PFSK-1 (cell line): ENCODE results near the gene EIF1.

Experiments used
- POLR2AphosphoS5 ChIP-seq: IDR thresholded peaks from 2 replicates; pipeline ENCODE4 v1.6.1; 2012; ENCODE audit warnings: low read depth, mild to moderate bottlenecking, control low read depth, low read length, moderate library complexity
- TF ChIP-seq, protein P1 (sequence below), 2 experiments: IDR thresholded peaks; 2 replicates each; pipeline versions ENCODE4 v1.6.1 to v1.8.0; 2011 to 2012; ENCODE audit warnings: low read depth in 2 of 2, low read length in 2 of 2, control low read depth in 1 of 2, inconsistent platforms in 1 of 2, mild to moderate bottlenecking in 1 of 2, moderate library complexity in 1 of 2; ENCODE audit not compliant: insufficient read depth in 1 of 2

GRCh38 chr17:41664587-41665565 is 23.8 kb upstream of the EIF1 start:
- TF ChIP-seq POLR2AphosphoS5 = no peak
- TF ChIP-seq, protein P1, sequence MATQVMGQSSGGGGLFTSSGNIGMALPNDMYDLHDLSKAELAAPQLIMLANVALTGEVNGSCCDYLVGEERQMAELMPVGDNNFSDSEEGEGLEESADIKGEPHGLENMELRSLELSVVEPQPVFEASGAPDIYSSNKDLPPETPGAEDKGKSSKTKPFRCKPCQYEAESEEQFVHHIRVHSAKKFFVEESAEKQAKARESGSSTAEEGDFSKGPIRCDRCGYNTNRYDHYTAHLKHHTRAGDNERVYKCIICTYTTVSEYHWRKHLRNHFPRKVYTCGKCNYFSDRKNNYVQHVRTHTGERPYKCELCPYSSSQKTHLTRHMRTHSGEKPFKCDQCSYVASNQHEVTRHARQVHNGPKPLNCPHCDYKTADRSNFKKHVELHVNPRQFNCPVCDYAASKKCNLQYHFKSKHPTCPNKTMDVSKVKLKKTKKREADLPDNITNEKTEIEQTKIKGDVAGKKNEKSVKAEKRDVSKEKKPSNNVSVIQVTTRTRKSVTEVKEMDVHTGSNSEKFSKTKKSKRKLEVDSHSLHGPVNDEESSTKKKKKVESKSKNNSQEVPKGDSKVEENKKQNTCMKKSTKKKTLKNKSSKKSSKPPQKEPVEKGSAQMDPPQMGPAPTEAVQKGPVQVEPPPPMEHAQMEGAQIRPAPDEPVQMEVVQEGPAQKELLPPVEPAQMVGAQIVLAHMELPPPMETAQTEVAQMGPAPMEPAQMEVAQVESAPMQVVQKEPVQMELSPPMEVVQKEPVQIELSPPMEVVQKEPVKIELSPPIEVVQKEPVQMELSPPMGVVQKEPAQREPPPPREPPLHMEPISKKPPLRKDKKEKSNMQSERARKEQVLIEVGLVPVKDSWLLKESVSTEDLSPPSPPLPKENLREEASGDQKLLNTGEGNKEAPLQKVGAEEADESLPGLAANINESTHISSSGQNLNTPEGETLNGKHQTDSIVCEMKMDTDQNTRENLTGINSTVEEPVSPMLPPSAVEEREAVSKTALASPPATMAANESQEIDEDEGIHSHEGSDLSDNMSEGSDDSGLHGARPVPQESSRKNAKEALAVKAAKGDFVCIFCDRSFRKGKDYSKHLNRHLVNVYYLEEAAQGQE (IDR thresholded peaks at IDR 0.05; ENCODE audit: insufficient read depth in 1 of 2, low read depth in 2 of 2, low read length in 2 of 2) = no peak
